Lower leg skin (tissue), 3 donors: ENCODE measurements around the gene IDH3B.

Source experiments
- CTCF ChIP-seq, 3 donors: fragments of 450-650 bp; IDR thresholded peaks; one replicate each; pipeline ENCODE4 v1.5.1; 2016; ENCODE audit warnings: antibody characterized with exemption in 3 of 3, mild to moderate bottlenecking in 3 of 3, moderate library complexity in 2 of 3
- POLR2A ChIP-seq, 2 donors: fragments of 450-650 bp; IDR thresholded peaks; one replicate each; pipeline ENCODE4 v1.6.1; 2016 to 2017; ENCODE audit warnings: antibody characterized with exemption in 2 of 2, mild to moderate bottlenecking in 1 of 2, moderate library complexity in 1 of 2

GRCh38 chr20:2687514-2687913 is 23.5 kb upstream of the IDH3B start:
- TF ChIP-seq CTCF (IDR thresholded peaks at IDR 0.05) (no peak), POLR2A (IDR thresholded peaks at IDR 0.05) (no peak)
